ENCODE results near the gene ATP8A1. TPM values are rescaled to one million over a fixed set of nuclear protein-coding genes. Genes with fewer than 3 reads are reported as not detected.

Gene ATP8A1
- total and polyA plus RNA-seq, 2 of the 4 experiments (the other 2 are of a cell fraction): 0.12 to 0.36 TPM

- in situ Hi-C loops (cut with MboI; ENCODE audit: low sequenced_read_pairs): no loop called here
- POLR2A ChIA-PET (ENCODE audit: unreplicated experiment): no interaction called here
Observed at GRCh38 chr4:42497142-42497910, 159.6 kb downstream of the ATP8A1 start.

More at GRCh38 chr4:42497142-42497910, 159.6 kb downstream of the ATP8A1 start:
- Histone ChIP-seq H2BK15ac (ENCODE audit: low read depth, low read length) (no peak overlapping the region), H3K27me3 (ENCODE audit: control insufficient read depth, insufficient read depth, low read length) (no peaks in the 10 kb centered on the region), H4K5ac (ENCODE audit: low read depth, low read length) (no peak overlapping the region), H4K8ac (ENCODE audit: low read depth in 2 of 2, low read length in 2 of 2) (no peak overlapping the region), H3K18ac (ENCODE audit: low read depth, low read length) (no peak overlapping the region), H4K20me1 (ENCODE audit: insufficient read depth, low read length) (no peaks in the 10 kb centered on the region), H2AFZ (replicated peaks; ENCODE audit: low read length, poor library complexity) (no peak overlapping the region), H2AK5ac (ENCODE audit: low read depth, low read length) (no peak overlapping the region), H3K79me1 (ENCODE audit: low read depth in 1 of 2, low read length in 2 of 2) (no peaks in the 10 kb centered on the region), H2AK9ac (replicated peaks; ENCODE audit: low read depth, low read length, poor library complexity) (no peak overlapping the region), H3K9me3 (ENCODE audit: control insufficient read depth, insufficient read depth, low read length) (no peaks in the 10 kb centered on the region), H2BK5ac (ENCODE audit: low read depth, low read length, poor library complexity, severe bottlenecking) (no peak overlapping the region), H3K4me2 (ENCODE audit: low read depth, low read length) (no peak overlapping the region), H3K9me1 (ENCODE audit: insufficient read depth, low read length) (no peaks in the 10 kb centered on the region; the same call in 1 of the 2 replicates), H3K36me3 (ENCODE audit: control insufficient read depth, insufficient read depth, low read length) (no peaks in the 10 kb centered on the region), H3K56ac (ENCODE audit: extremely low read depth, insufficient read depth, low read length) (no peak overlapping the region), H3K4me1 (ENCODE audit: control insufficient read depth, insufficient read depth, low read length) (no peaks in the 10 kb centered on the region), H3K9ac (ENCODE audit: low read depth, low read length) (no peak overlapping the region), H4K91ac (ENCODE audit: insufficient read depth, low read depth, low read length) (no peak overlapping the region), H2BK120ac (ENCODE audit: low read depth, low read length) (no peak overlapping the region), H2BK20ac (ENCODE audit: low read depth, low read length) (no peak overlapping the region), H3K23ac (ENCODE audit: low read depth, low read length) (no peak overlapping the region), H3K27ac (ENCODE audit: insufficient read depth, low read length) (no peak overlapping the region), H3K14ac (replicated peaks; ENCODE audit: low read depth, low read length) (no peak overlapping the region), H3K4me3 (ENCODE audit: insufficient read depth, low read depth, low read length) (no peak overlapping the region), H3K4ac (ENCODE audit: low read depth, low read length) (no peak overlapping the region)
- CTCF ChIA-PET: no interaction called here
- ATAC-seq (ENCODE audit: low read depth) (no peak), DNase-seq (no peak)
- WGBS, 2 experiments (ENCODE audit: extremely low coverage in 2 of 2, insufficient read length in 1 of 2): 79% methylated on average over 4 of the region's 8 CpGs; no CpG with 5 or more reads in 1 of the 2 experiments
- dilution Hi-C loops (cut with HindIII; ENCODE audit: low sequenced_read_pairs, unreplicated experiment): no loop called here
- BruUV-seq (replicated peaks): no TSS peak
- intact Hi-C loops (cut with micrococcal nuclease): no loop called here
- TF ChIP-seq BHLHE40 (IDR thresholded peaks at IDR 0.05; ENCODE audit: low read depth, low read length) (no peak), MXI1 (IDR thresholded peaks at IDR 0.05; ENCODE audit: borderline replicate concordance, low read depth, low read length) (no peak), RCOR1 (IDR thresholded peaks at IDR 0.05; ENCODE audit: insufficient replicate concordance, low read length) (no peak), MAFK (IDR thresholded peaks at IDR 0.05; ENCODE audit: low read depth, low read length) (no peak), POLR2A (IDR thresholded peaks at IDR 0.05; ENCODE audit: low read depth, low read length) (no peak), CEBPB (IDR thresholded peaks at IDR 0.05; ENCODE audit: low read depth, low read length) (no peak), USF2 (IDR thresholded peaks at IDR 0.05; ENCODE audit: low read depth, low read length) (no peak)
- TF ChIP-seq, protein P1, sequence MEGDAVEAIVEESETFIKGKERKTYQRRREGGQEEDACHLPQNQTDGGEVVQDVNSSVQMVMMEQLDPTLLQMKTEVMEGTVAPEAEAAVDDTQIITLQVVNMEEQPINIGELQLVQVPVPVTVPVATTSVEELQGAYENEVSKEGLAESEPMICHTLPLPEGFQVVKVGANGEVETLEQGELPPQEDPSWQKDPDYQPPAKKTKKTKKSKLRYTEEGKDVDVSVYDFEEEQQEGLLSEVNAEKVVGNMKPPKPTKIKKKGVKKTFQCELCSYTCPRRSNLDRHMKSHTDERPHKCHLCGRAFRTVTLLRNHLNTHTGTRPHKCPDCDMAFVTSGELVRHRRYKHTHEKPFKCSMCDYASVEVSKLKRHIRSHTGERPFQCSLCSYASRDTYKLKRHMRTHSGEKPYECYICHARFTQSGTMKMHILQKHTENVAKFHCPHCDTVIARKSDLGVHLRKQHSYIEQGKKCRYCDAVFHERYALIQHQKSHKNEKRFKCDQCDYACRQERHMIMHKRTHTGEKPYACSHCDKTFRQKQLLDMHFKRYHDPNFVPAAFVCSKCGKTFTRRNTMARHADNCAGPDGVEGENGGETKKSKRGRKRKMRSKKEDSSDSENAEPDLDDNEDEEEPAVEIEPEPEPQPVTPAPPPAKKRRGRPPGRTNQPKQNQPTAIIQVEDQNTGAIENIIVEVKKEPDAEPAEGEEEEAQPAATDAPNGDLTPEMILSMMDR (conservative IDR thresholded peaks at IDR 0.05; ENCODE audit: low read depth, low read length): no peak
- TF ChIP-seq, protein P2, sequence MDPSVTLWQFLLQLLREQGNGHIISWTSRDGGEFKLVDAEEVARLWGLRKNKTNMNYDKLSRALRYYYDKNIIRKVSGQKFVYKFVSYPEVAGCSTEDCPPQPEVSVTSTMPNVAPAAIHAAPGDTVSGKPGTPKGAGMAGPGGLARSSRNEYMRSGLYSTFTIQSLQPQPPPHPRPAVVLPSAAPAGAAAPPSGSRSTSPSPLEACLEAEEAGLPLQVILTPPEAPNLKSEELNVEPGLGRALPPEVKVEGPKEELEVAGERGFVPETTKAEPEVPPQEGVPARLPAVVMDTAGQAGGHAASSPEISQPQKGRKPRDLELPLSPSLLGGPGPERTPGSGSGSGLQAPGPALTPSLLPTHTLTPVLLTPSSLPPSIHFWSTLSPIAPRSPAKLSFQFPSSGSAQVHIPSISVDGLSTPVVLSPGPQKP (IDR thresholded peaks at IDR 0.05; ENCODE audit: borderline replicate concordance, low read depth, low read length): no peak

Data from IMR-90 (cell line).